H1 (cell line): Measurements from ENCODE around the gene SH3BGRL3. TPM values are rescaled to one million over a fixed set of nuclear protein-coding genes. Genes with fewer than 3 reads are reported as not detected.

Experiments used
- BCL11A ChIP-seq, 2 experiments: IDR thresholded peaks; one replicate each; pipeline ENCODE4 v1.6.1; 2011; ENCODE audit warnings: low read depth in 2 of 2, low read length in 2 of 2, mild to moderate bottlenecking in 2 of 2
- HDAC2 ChIP-seq, 2 experiments: fragments of 300-600 bp in 1 of 2; sonication (generic) in 1 of 2; IDR thresholded peaks; 2 replicates each; pipeline ENCODE4 v1.6.1; 2011 to 2012; ENCODE audit warnings: low read depth in 2 of 2, low read length in 2 of 2, mild to moderate bottlenecking in 2 of 2, moderate library complexity in 2 of 2, borderline replicate concordance in 1 of 2, inconsistent platforms in 1 of 2
- JUND ChIP-seq: IDR thresholded peaks from 2 replicates; pipeline ENCODE4 v1.6.1; 2011; ENCODE audit warnings: mild to moderate bottlenecking, improper control_type of control experiment, low read length
- KDM1A ChIP-seq: fragments of 200-600, 300-600 bp; sonication (generic); IDR thresholded peaks from 2 replicates; pipeline ENCODE4 v1.7.1; 2016; ENCODE audit warnings: mild to moderate bottlenecking, low read length, borderline replicate concordance
- MAFK ChIP-seq: IDR thresholded peaks from 2 replicates; pipeline ENCODE4 v1.6.1; 2012; ENCODE audit warnings: low read depth, mild to moderate bottlenecking, improper control_type of control experiment, low read length
- NRF1 ChIP-seq: IDR thresholded peaks from 2 replicates; pipeline ENCODE4 v1.6.1; 2011; ENCODE audit warnings: mild to moderate bottlenecking, low read depth, low read length, improper control_type of control experiment
- POLR2AphosphoS5 ChIP-seq: IDR thresholded peaks from 2 replicates; pipeline ENCODE4 v1.6.1; 2011; ENCODE audit warnings: low read depth, low read length
- SIRT6 ChIP-seq: IDR thresholded peaks from one replicate; pipeline ENCODE4 v1.7.1; 2012; ENCODE audit warnings: low read length, inconsistent platforms
- TAF1 ChIP-seq: IDR thresholded peaks from 2 replicates; pipeline ENCODE4 v1.6.1; 2011; ENCODE audit warnings: mild to moderate bottlenecking, low read depth, low read length
- TCF12 ChIP-seq: IDR thresholded peaks from 2 replicates; pipeline ENCODE4 v1.6.1; 2011; ENCODE audit warnings: low read depth, mild to moderate bottlenecking, low read length
- polyA plus RNA-seq, 7 experiments: library from polyadenylated mRNA; depleted of rRNA in 3 of 7; stranded (reverse) in 5 of 7; unstranded in 2 of 7; fragments of >200 nt in 5 of 7; fragments of 200-250 nt in 2 of 7; gene quantifications; 1 replicate in 5 of 7; 2 replicates in 1 of 7; 4 replicates in 1 of 7; pipeline versions ENCODE4 v1.2.1 to v1.2.3, GENCODE V29; 2011 to 2013; ENCODE audit warnings: missing spikeins in 2 of 7, mixed read lengths in 2 of 7
- total RNA-seq: library from RNA; stranded (reverse); fragmentation: NEBNext Ultra II Directional; extraction: Animal tissue kit (Norgen Biotek cat#: 25700); gene quantifications from 2 replicates; pipeline ENCODE4 v1.2.1, GENCODE V29; 2021

Gene SH3BGRL3
- total and polyA plus RNA-seq, 2 of the 8 experiments (the other 6 are each of a cell fraction or from before 2014, with no cell fraction given) = 77.8 to 107 TPM

DNA sequence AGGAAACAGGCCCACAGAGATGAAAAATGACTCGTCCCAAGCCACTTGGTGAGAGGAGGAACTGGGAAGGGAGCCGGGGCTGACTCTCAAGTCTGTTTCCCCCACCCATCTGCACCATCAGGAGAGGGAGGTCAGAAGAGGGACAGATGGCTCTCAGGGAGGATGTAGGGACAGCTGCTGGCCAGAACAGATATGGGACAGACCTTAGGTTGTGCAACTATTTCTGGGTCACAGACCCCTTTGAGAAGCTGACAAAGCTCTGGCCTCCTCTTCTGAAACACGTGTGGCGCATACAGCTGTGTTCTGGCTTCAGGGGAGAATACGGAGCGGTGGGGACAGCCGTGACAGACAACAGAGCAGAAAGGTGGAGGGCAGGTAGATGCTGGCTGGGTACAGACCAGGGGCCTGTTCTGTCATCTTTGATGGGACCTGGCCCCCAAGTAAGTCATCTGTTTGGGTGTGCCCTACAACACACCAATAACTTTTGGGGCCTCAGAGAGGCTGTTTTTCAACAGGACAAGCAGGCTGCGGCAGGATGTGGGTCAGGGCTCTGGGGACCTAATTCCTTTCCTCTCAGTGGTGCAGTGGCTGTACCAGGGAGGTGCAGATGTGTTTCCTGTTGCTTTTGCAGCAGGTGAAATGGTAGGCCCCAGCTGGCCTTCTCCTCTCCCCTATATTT, 7.3 kb downstream of the SH3BGRL3 start (continued):
- TF ChIP-seq BCL11A (IDR thresholded peaks at IDR 0.05; ENCODE audit: low read depth in 2 of 2, low read length in 2 of 2) (no peak), SIRT6 (no peak), POLR2AphosphoS5 (no peak), TAF1 (no peak), JUND (no peak), MAFK (no peak), TCF12 (no peak), KDM1A (no peak), NRF1 (no peak), HDAC2 (IDR thresholded peaks at IDR 0.05; ENCODE audit: borderline replicate concordance in 1 of 2, low read depth in 2 of 2, low read length in 2 of 2) (no peak)
